Right forelimb (tissue), 1 donor: ENCODE data around the gene KLF5.
"Not testable (repeated sequence)": the region's sequence is repeated elsewhere in the genome, so short reads cannot be mapped to it uniquely, and the experiment has no call there.

ENCODE experiments used
- DNase-seq: peaks from one replicate; pipeline ENCODE4 v3.0.0-alpha.2; 2018

The KLF5 gene

GRCh38 chr13:73090116-73090822 lies 31.5 kb downstream of the KLF5 start:
- DNase-seq: no peak

DNA sequence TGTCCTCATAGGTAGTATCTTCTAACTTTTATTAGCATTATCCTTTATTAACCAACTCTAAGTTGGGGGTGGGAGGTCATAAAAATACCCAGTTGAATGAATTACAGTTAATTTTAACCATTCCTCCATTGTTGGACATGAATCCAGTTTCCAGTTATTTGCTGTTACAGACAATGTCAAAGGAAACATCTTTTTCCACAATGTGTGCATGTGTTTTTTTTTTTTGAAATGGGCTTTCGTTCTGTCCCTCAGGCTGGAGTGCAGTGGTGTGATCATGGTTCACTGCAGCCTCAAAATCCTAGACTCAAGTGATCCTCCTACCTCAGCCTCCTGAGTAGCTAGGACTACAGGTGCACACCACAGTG lies 32.0 kb downstream of the KLF5 start:
- no peak for DNase-seq

GRCh38 chr13:73092829-73093228 lies 34.0 kb downstream of the KLF5 start:
- no peak for DNase-seq

DNA sequence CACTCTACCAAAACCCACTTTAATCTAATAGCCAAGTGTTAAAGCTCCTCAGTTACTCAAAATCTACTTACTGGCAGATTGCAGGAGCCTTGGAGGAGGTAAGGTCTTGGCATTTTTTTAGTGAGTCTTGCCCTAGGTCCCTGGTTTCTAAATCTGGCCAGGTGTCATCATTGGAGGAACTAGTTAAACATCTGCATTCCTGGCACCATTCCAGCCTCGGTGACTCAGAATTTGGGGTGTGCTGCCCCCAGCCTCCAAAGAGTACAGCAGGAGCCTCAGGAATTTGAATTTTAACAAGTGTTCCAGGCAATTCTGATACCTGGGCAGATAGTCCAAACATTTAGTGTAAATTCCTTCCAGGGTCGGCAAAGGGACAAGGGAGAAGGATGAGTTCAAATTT lies 37.4 kb downstream of the KLF5 start:
- no peak for DNase-seq

DNA sequence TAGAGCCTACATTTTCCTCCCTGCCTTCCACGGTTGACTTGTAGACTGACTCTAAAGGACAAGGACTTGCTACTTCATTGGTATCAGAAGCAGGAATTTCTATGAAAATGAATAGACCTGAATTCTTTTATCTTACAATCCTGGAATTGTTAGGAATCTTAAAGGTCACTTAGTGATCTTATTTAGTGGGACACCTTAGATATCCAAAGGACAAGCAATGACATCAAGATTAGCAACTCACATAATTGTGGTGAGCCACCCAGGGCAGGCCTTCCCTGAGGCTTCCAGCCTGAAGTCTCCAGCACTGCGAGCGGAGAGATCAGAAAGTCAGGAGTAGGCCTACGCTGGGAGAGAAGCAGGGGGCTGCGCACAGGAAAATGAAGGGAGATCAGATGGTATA lies 37.8 kb downstream of the KLF5 start:
- no peak for DNase-seq

- DNase-seq: not testable (repeated sequence)
These were observed 42.0 kb downstream of the KLF5 start for GRCh38 chr13:73100781-73101180.

DNA sequence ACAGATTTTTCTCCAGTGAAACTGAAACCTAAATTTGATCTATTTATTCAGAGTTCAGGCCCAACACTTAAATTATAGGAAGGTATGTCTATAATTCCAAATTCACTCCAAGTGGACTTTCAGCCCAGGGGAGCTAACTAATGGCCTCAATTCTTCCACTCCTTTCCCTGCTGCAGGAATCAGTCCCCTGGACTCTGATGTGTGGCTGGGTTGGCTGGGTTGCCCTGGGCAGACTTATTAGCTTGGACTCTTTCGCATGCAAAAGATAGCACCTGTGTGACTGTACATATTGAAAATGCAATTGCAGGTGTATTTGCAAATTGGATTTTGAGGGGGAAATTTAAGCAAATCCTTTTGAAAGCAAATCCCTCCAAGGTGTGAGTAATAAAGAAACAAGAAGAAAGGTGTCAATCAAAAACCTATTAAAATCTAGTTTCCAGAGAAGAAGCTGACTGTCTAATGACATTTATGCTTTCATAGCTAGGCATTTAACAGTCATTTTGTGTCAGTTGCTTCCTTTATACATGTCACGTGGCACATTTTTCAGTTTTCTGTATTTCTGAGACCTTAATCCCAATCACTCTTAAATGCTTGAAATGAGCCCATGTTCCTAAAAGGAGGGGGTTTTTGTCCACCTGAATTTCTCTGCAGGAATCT lies 42.7 kb downstream of the KLF5 start:
- DNase-seq: no peak

GRCh38 chr13:73103238-73103637 lies 44.4 kb downstream of the KLF5 start:
- DNase-seq: no peak

- DNase-seq: no peak
These were observed 47.8 kb downstream of the KLF5 start for GRCh38 chr13:73106513-73107178.

GRCh38 chr13:73107481-73107880 lies 48.7 kb downstream of the KLF5 start:
- no peak for DNase-seq

- DNase-seq: no peak
These were observed 49.2 kb downstream of the KLF5 start for GRCh38 chr13:73107970-73108369.

- DNase-seq: no peak
These were observed 50.6 kb downstream of the KLF5 start for GRCh38 chr13:73109288-73109899.

DNA sequence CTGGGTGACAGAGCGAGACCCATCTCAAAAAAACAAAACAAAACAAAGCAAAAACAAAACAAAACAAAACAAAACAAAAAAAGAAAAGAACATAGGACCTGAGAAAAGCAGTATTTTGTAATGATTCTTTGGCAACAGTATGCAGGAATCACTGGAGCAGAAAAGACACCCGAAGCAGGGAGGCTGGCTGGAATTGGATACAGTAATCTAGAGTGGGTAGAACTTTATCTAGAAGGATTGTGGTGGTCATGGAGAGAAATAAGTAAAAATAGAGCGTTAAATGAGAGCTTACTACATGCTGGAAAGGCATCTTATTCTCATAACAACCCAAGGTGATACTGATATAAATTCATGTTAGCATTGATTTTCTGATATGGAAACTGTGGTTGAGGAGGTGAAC lies 51.2 kb downstream of the KLF5 start:
- DNase-seq: no peak

DNA sequence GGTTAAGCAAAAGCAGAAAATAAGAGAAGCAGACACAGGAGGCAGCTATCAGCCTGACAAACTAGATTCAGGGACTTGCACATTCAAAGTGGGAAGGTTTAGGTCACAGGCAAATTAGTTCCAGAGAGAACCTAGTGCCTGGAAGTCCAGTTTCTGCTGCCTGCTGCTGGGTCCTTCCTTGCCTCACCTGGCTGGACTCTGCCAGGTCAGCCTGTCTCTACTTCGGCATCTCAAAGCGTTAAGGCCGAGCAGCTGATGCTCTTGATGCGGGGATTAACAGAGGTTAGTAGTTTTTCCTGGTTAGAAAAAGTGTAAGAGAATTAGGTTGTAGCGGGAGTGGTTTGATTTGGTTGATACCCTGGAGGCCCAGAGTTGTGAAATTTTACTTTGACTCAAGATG lies 52.0 kb downstream of the KLF5 start:
- DNase-seq: no peak

DNA sequence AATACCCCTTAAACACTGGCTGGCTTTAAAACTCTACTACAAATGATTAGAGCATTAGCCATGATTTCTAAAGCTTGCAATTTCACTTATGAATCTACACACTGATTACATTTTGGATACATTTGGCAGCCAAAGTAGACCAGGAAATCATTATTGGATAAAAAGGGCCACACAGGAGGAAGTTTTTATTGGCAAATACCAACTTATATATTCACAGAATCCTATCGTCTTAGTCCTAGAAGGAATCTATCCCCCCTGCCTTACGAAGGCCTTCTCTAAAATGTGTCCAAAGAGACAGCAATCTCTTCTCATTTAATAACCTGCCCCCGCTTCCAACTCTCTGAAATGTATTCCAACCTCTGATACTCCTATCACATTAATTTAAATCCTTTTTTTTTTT lies 52.5 kb downstream of the KLF5 start:
- no peak for DNase-seq

GRCh38 chr13:73119612-73120011 lies 60.8 kb downstream of the KLF5 start:
- DNase-seq: no peak
